ENCODE data around the gene NOD2.

NOD2 gene

GRCh38 chr16:50694206-50694605 lies 800 bp downstream of the NOD2 start:
- DNase-seq (ENCODE audit: low spot score), result no peak

GRCh38 chr16:50695017-50696000 lies 1.9 kb downstream of the NOD2 start:
- no peak for DNase-seq (ENCODE audit: low spot score)

GRCh38 chr16:50696126-50696525 lies 2.7 kb downstream of the NOD2 start:
- no peak for DNase-seq (ENCODE audit: low spot score)

GRCh38 chr16:50696575-50697420 lies 3.4 kb downstream of the NOD2 start:
- no peak for DNase-seq (ENCODE audit: low spot score)

GRCh38 chr16:50697421-50697715 lies 4.0 kb downstream of the NOD2 start:
- DNase-seq (ENCODE audit: low spot score), result no peak

GRCh38 chr16:50697881-50698767 lies 4.7 kb downstream of the NOD2 start:
- DNase-seq (ENCODE audit: low spot score), result no peak

GRCh38 chr16:50699326-50700159 lies 6.1 kb downstream of the NOD2 start:
- DNase-seq (ENCODE audit: low spot score), result no peak

- no peak for DNase-seq (ENCODE audit: low spot score)
These were observed 9.3 kb downstream of the NOD2 start for GRCh38 chr16:50702725-50703124.

- no peak for DNase-seq (ENCODE audit: low spot score)
These were observed 10.8 kb downstream of the NOD2 start for GRCh38 chr16:50704245-50704644.

- no peak for DNase-seq (ENCODE audit: low spot score)
These were observed 12.2 kb downstream of the NOD2 start for GRCh38 chr16:50705436-50706110.

GRCh38 chr16:50706250-50706649 lies 12.8 kb downstream of the NOD2 start:
- no peak for DNase-seq (ENCODE audit: low spot score)

- DNase-seq (ENCODE audit: low spot score), result no peak
These were observed 15.1 kb downstream of the NOD2 start for GRCh38 chr16:50708373-50709060.

GRCh38 chr16:50709061-50709684 lies 15.8 kb downstream of the NOD2 start:
- DNase-seq (ENCODE audit: low spot score), result no peak

GRCh38 chr16:50709980-50710379 lies 16.6 kb downstream of the NOD2 start:
- no peak for DNase-seq (ENCODE audit: low spot score)

- DNase-seq (ENCODE audit: low spot score), result no peak
These were observed 17.6 kb downstream of the NOD2 start for GRCh38 chr16:50711040-50711439.

GRCh38 chr16:50711862-50712559 lies 18.6 kb downstream of the NOD2 start:
- DNase-seq (ENCODE audit: low spot score), result no peak

- no peak for DNase-seq (ENCODE audit: low spot score)
These were observed 19.1 kb downstream of the NOD2 start for GRCh38 chr16:50712560-50712898.

- DNase-seq (ENCODE audit: low spot score), result no peak
These were observed 19.6 kb downstream of the NOD2 start for GRCh38 chr16:50712956-50713355.

GRCh38 chr16:50717091-50717490 lies 23.7 kb downstream of the NOD2 start:
- DNase-seq (ENCODE audit: low spot score), result no peak
